Peyer's patch (tissue), 4 donors: ENCODE measurements around the gene LCLAT1.

Source experiments
- CTCF ChIP-seq, 6 experiments: fragments of 450-650 bp in 4 of 6; fragments of 200-600 bp in 2 of 6; sonication (generic) in 1 of 6; IDR thresholded peaks; one replicate each; pipeline ENCODE4 v1.5.1; 2017 to 2019; ENCODE audit warnings: antibody characterized with exemption in 6 of 6, mild to moderate bottlenecking in 3 of 6, moderate library complexity in 1 of 6
- POLR2A ChIP-seq, 2 donors: fragments of 450-650 bp; IDR thresholded peaks; one replicate each; pipeline ENCODE4 v1.5.1; 2017; ENCODE audit warnings: antibody characterized with exemption in 2 of 2, mild to moderate bottlenecking in 2 of 2, moderate library complexity in 2 of 2

GRCh38 chr2:30439296-30439695 lies 7.8 kb upstream of the LCLAT1 start:
- no peak for TF ChIP-seq CTCF (IDR thresholded peaks at IDR 0.05)
- no peak for TF ChIP-seq POLR2A (IDR thresholded peaks at IDR 0.05)
